Endodermal cell (in vitro differentiated cells): ENCODE measurements around the gene CREBBP. TPM values are rescaled to one million over a fixed set of nuclear protein-coding genes. Genes with fewer than 3 reads are reported as not detected.
"Not testable (repeated sequence)": the region's sequence is repeated elsewhere in the genome, so short reads cannot be mapped to it uniquely, and the experiment has no call there.

ENCODE experiments used
- DNase-seq: peaks from one replicate; pipeline ENCODE4 v3.0.0-alpha.2; 2017
- H3K27ac ChIP-seq: 2 replicates; pipeline ENCODE4 v1.5.1; 2013; ENCODE audit warnings: mild to moderate bottlenecking, low read depth, low read length, moderate library complexity
- H3K27me3 ChIP-seq: 2 replicates; pipeline ENCODE4 v1.6.1; 2013; ENCODE audit warnings: mild to moderate bottlenecking, low read length, moderate library complexity; ENCODE audit not compliant: insufficient read depth, control insufficient read depth, poor library complexity, severe bottlenecking
- H3K36me3 ChIP-seq: 2 replicates; pipeline ENCODE4 v1.7.0; 2013; ENCODE audit warnings: mild to moderate bottlenecking, low read length, moderate library complexity; ENCODE audit not compliant: control insufficient read depth, insufficient read depth
- H3K4me1 ChIP-seq: one replicate; pipeline ENCODE4 v1.7.0; 2013; ENCODE audit warnings: low read length; ENCODE audit not compliant: control insufficient read depth, insufficient read depth
- H3K4me3 ChIP-seq: 2 replicates; pipeline ENCODE4 v1.5.1; 2013; ENCODE audit warnings: mild to moderate bottlenecking, low read length, moderate library complexity
- H3K9ac ChIP-seq: 2 replicates; pipeline ENCODE4 v1.6.1; 2013; ENCODE audit warnings: mild to moderate bottlenecking, low read length, moderate library complexity; ENCODE audit not compliant: poor library complexity, severe bottlenecking; ENCODE audit errors: extremely low read depth
- H3K9me3 ChIP-seq: 2 replicates; pipeline ENCODE4 v1.6.1; 2013; ENCODE audit warnings: mild to moderate bottlenecking, low read length, moderate library complexity; ENCODE audit not compliant: control insufficient read depth
- H3K27ac Mint-ChIP-seq: 2 replicates; pipeline ENCODE4 v1.8.0; 2020; ENCODE audit warnings: mixed read lengths
- H3K27me3 Mint-ChIP-seq: 2 replicates; pipeline ENCODE4 v1.8.0; 2021; ENCODE audit warnings: mild to moderate bottlenecking, mixed read lengths; ENCODE audit not compliant: insufficient read depth
- H3K36me3 Mint-ChIP-seq: 2 replicates; pipeline ENCODE4 v1.8.0; 2020; ENCODE audit warnings: low read depth, mixed read lengths
- H3K4me1 Mint-ChIP-seq: 2 replicates; pipeline ENCODE4 v1.8.0; 2020; ENCODE audit warnings: mixed read lengths
- H3K4me3 Mint-ChIP-seq: 2 replicates; pipeline ENCODE4 v1.8.0; 2020; ENCODE audit warnings: mild to moderate bottlenecking, moderate library complexity, mixed read lengths
- H3K9me3 Mint-ChIP-seq: 2 replicates; pipeline ENCODE4 v1.8.0; 2020; ENCODE audit warnings: mild to moderate bottlenecking, mixed read lengths
- WGBS, 2 experiments: methylation state at CpG; one replicate each; pipeline versions ENCODE4 v1.1.5 to v1.1.7; 2013; ENCODE audit warnings: missing lambda C conversion rate in 2 of 2, mixed read lengths in 1 of 2; ENCODE audit not compliant: insufficient coverage in 1 of 2, insufficient read length in 1 of 2; 5-methylcytosine and 5-hydroxymethylcytosine counted together
- total RNA-seq, 2 donors: library from RNA; stranded (reverse); fragmentation: NEBNext Ultra II Directional in 1 of 2; extraction: Animal tissue kit (Norgen Biotek cat#: 25700) in 1 of 2; gene quantifications; 2 replicates in 1 of 2; 3 replicates in 1 of 2; pipeline ENCODE4 v1.2.1, GENCODE V29; 2021
- TF ChIP-seq, protein P1 (sequence below): fragments of 200-600 bp; sonication (generic); conservative IDR thresholded peaks from 2 replicates; pipeline ENCODE4 v1.5.0; 2021; ENCODE audit warnings: antibody characterized with exemption, mild to moderate bottlenecking

Gene CREBBP
- total RNA-seq, 2 donors from 2014 or later: 71.1 to 103 TPM

DNA sequence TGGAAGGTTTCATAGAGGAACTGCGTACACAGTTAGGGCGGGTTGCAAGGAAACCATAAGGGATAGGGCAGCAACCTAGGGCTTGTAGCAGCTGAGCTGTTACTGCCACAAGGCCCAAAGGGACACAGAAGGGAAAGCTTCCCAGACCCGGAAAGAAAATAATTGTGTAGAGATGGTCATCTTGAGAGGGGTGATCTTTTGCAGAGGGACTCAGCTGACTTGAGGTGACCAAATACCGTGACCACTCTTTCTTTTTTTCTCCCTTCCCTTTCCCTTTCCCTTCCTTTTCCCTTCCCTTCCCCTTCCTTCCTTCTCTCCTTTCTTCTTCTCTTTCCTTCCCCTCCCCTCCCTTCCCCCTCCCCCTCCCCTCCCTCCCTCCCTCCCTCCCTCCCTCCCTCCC lies 8.5 kb upstream of the CREBBP start:
- DNase-seq: no peak
- H3K4me1 Mint-ChIP-seq: no peaks in the 10 kb centered on the region
- H3K27ac ChIP-seq: no peak overlapping the region
- TF ChIP-seq, protein P1, sequence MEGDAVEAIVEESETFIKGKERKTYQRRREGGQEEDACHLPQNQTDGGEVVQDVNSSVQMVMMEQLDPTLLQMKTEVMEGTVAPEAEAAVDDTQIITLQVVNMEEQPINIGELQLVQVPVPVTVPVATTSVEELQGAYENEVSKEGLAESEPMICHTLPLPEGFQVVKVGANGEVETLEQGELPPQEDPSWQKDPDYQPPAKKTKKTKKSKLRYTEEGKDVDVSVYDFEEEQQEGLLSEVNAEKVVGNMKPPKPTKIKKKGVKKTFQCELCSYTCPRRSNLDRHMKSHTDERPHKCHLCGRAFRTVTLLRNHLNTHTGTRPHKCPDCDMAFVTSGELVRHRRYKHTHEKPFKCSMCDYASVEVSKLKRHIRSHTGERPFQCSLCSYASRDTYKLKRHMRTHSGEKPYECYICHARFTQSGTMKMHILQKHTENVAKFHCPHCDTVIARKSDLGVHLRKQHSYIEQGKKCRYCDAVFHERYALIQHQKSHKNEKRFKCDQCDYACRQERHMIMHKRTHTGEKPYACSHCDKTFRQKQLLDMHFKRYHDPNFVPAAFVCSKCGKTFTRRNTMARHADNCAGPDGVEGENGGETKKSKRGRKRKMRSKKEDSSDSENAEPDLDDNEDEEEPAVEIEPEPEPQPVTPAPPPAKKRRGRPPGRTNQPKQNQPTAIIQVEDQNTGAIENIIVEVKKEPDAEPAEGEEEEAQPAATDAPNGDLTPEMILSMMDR: no peak
- H3K9ac ChIP-seq: no peak overlapping the region
- WGBS, 2 experiments: 84 to 90% methylated on average over 3 to 4 of the region's 4 CpGs
- H3K9me3 ChIP-seq: no peaks in the 10 kb centered on the region
- H3K27me3 Mint-ChIP-seq: no peaks in the 10 kb centered on the region
- no peaks in the 10 kb centered on the region for H3K4me1 ChIP-seq
- no peak overlapping the region for H3K4me3 ChIP-seq
- H3K27me3 ChIP-seq: no peaks in the 10 kb centered on the region
- no peaks in the 10 kb centered on the region for H3K36me3 Mint-ChIP-seq
- no peaks in the 10 kb centered on the region for H3K36me3 ChIP-seq
- no peak overlapping the region for H3K27ac Mint-ChIP-seq
- peaks cover 7% of the 10 kb centered on the region for H3K9me3 Mint-ChIP-seq
- H3K4me3 Mint-ChIP-seq: no peak overlapping the region

DNA sequence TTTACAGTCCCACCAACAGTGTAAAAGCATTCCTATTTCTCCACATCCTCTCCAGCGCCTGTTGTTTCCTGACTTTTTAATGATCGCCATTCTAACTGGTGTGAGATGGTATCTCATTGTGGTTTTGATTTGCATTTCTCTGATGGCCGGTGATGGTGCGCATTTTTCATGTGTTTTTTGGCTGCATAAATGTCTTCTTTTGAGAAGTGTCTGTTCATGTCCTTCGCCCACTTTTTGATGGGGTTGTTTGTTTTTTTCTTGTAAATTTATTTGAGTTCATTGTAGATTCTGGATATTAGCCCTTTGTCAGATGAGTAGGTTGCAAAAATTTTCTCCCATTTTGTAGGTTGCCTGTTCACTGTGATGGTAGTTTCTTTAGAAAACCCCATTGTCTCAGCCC lies 5.5 kb upstream of the CREBBP start:
- not testable (repeated sequence) for H3K9me3 Mint-ChIP-seq, H3K27ac Mint-ChIP-seq

DNA sequence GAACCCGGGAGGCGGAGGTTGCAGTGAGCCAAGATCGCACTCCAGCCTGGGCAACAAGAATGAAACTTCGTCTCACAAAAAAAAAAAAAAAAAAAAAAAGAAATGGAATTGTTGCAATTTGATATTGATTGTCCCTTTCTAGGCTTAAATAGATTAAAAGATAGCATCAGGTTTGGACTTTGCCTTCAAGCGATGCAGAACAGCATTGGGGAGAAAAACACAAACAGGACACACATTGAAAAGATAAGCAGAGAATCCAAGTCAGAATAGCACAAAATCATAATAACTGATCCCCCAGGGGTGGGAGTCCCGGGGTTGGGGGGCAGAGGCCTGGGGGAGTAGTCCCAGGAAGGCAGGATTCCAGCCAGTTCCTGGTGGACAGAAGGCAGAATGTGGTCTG lies 3.9 kb upstream of the CREBBP start:
- Histone ChIP-seq H3K9ac (no peak overlapping the region), H3K36me3 (no peaks in the 10 kb centered on the region), H3K4me1 (no peaks in the 10 kb centered on the region), H3K27me3 (no peaks in the 10 kb centered on the region), H3K27ac (no peak overlapping the region), H3K9me3 (no peaks in the 10 kb centered on the region), H3K4me3 (no peak overlapping the region)
- TF ChIP-seq, protein P1: no peak
- no peak for DNase-seq
- 82 to 100% methylated on average over 3 to 5 of the region's 6 CpGs for WGBS, 2 experiments
- H3K36me3 Mint-ChIP-seq: no peaks in the 10 kb centered on the region
- no peak overlapping the region for H3K27ac Mint-ChIP-seq
- H3K4me3 Mint-ChIP-seq: no peak overlapping the region
- H3K4me1 Mint-ChIP-seq: no peaks in the 10 kb centered on the region
- no peaks in the 10 kb centered on the region for H3K27me3 Mint-ChIP-seq
- peaks cover 7% of the 10 kb centered on the region for H3K9me3 Mint-ChIP-seq

More for the DNA sequence above, 5.5 kb upstream of the CREBBP start:
- H3K36me3 ChIP-seq, H3K4me3 ChIP-seq, H3K4me1 ChIP-seq, H3K27me3 Mint-ChIP-seq, H3K9ac ChIP-seq, H3K4me1 Mint-ChIP-seq, H3K4me3 Mint-ChIP-seq, DNase-seq, H3K9me3 ChIP-seq, H3K27ac ChIP-seq, H3K36me3 Mint-ChIP-seq, H3K27me3 ChIP-seq: not testable (repeated sequence)
- WGBS, 2 experiments: 100% methylated on average over 2 of the region's 5 CpGs; no CpG with 5 or more reads in 1 of the 2 experiments

DNA sequence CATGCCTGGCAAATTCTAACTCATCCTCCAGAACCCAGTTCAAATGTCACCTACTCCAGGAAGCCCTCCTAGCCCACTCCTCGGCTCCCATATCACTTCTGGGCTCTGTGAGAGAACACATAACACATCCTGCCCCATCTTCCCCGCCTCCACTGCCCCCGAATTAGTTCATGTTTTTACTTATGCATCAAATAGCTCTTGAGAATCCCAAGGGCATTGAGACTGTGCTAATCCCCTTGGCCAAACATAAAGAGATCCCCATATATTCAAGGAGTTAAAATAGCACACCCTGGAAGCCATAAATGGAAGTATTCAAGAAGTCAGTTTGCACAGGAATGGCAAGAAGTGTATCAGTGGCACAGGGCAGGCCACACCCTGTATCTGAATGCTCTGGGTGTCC lies 2.0 kb upstream of the CREBBP start:
- no peaks in the 10 kb centered on the region for H3K4me1 ChIP-seq
- 63 to 92% methylated on average over 3 of the region's 3 CpGs for WGBS, 2 experiments
- H3K9me3 Mint-ChIP-seq: peaks cover 7% of the 10 kb centered on the region
- H3K36me3 ChIP-seq: peaks cover 6% of the 10 kb centered on the region
- no peak overlapping the region for H3K9ac ChIP-seq
- no peak overlapping the region for H3K27ac Mint-ChIP-seq
- no peaks in the 10 kb centered on the region for H3K27me3 Mint-ChIP-seq
- no peak for DNase-seq
- TF ChIP-seq, protein P1: no peak
- peak overlapping the region; percentile 89 for H3K4me3 Mint-ChIP-seq
- peaks cover 10% of the 10 kb centered on the region for H3K36me3 Mint-ChIP-seq
- H3K9me3 ChIP-seq: no peaks in the 10 kb centered on the region
- no peak overlapping the region for H3K27ac ChIP-seq
- peaks cover 13% of the 10 kb centered on the region for H3K4me1 Mint-ChIP-seq
- H3K4me3 ChIP-seq: no peak overlapping the region
- H3K27me3 ChIP-seq: no peaks in the 10 kb centered on the region
